Suppressor macrophage treated with lipopolysaccharide for 1 hour (primary cell): Measurements from ENCODE around the gene NPIPB9.
"Not testable (repeated sequence)": the region's sequence is repeated elsewhere in the genome, so short reads cannot be mapped to it uniquely, and the experiment has no call there.

Source experiments
- DNase-seq, 3 donors: peaks; one replicate each; pipeline ENCODE4 v3.0.0-alpha.2; 2020 to 2022

The NPIPB9 gene

DNA sequence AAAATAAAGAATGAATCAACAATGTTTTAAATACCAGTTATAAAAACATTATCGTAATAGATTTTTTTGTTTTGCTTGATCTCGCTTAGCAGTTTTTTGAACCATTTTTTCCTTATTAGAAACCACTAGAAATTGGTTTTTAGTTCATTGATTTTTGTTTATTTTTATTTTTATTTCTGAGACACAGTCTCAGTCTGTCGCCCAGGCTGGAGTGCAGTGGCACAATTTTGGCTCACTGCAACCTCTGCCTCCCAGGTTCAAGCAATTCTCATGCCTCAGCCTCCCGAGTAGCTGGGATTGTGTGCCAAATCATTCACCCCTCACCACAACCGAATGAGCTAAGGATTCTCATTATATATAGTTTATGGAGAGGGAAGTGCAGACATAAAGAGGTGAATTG is at the start of gene NPIPB9:
Gene NPIPB9 (plus strand): TSS at position 301 of the 400 bp plus-strand sequence.
- DNase-seq, result not testable (repeated sequence)

DNA sequence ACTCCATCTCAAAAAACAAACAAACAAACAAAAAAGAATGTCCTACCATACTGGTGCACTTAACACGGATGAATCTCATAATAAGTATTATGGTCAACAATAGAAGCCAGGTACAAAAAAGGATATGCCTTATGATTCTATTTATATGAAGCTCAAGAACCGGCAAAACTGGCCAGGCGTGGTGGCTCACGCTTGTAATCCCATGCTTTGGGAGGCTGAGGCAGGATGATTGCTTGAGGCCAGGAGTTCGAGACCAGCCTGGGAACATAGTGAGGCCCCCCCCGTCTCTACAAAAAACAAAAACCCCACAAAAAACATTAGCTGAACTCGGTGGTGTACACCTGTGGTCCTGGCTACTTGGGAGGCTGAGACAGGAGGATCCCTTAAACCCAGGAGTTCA is 47.3 kb upstream of the NPIPB9 start:
- DNase-seq, result not testable (repeated sequence)

GRCh38 chr16:28711220-28712083 is 40.1 kb upstream of the NPIPB9 start, which contains the start of gene EIF3C:
EIF3C (plus strand) TSS chr16:28711464; CDS start chr16:28711687, 223 bp downstream.
- not testable (repeated sequence) for DNase-seq

DNA sequence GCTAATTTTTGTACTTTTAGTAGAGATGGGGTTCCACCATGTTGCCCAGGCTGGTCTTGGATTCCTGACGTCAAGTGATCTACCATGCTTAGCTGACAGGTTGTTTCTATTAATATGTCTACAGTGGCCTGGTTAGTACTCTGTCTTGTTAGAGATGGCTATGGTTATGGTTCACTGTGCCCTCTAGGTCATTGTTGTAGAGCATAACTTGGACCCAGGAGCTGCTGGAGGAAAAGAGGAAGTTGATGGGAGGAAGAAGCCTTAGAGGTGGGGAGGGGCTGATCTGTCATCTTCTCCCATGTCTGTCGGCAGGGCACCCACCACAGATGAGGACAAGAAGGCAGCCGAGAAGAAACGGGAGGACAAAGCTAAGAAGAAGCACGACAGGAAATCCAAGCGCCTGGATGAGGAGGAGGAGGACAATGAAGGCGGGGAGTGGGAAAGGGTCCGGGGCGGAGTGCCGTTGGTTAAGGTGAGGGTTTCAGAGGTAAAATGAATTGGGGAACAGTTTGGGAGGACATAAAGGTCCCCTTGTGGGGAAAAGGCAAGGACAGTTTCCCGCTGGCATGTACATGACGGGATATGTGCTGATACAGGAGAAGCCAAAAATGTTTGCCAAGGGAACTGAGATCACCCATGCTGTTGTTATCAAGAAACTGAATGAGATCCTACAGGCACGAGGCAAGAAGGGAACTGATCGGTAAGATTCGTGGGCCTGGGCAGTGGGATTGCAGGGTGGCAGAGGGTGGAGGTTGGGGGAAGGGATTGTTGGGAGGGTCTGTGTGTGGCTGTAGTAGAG is 28.5 kb upstream of the NPIPB9 start:
- not testable (repeated sequence) for DNase-seq

DNA sequence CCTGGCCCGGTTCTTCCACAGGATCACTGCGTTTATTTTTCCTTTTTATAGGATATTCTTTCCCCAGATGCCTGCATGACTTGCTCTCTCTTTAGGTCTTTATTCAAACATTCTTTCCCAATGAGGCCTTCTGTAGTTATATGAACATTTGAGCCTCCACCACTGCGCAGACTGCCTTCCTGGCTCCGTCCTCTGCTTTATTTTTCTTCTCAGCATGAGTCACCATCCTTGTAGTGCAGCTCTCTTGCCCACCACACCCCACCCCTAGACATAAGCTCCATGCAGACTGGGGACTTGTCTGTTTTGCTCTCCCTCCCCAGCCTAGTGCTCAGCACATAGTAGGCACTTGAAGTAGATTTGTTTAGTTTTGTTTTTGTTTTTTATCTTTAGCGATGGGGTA is 20.3 kb upstream of the NPIPB9 start:
- not testable (repeated sequence) for DNase-seq

- DNase-seq, result not testable (repeated sequence)
These were observed 19.0 kb upstream of the NPIPB9 start for GRCh38 chr16:28732455-28733124.

DNA sequence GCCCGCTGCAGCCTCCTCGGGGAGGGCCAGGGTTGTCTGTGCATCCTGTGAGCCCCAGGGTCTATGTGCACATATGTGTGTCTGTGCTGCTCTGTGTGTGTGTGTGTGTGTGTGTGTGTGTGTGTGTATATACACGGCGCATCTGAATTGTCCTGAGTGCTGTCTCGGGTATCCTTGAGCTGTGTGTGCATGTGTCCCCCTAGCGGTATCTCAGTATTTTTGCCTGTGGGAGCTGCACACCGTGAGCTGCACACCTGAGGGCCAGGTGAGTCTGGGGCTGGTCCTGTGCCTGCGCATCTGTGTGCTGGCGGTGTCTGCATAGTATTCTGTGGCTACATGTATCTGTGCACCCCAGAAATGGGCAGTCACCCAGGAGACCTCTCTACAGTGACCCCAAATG is 11.8 kb upstream of the NPIPB9 start:
- DNase-seq, result not testable (repeated sequence)

DNA sequence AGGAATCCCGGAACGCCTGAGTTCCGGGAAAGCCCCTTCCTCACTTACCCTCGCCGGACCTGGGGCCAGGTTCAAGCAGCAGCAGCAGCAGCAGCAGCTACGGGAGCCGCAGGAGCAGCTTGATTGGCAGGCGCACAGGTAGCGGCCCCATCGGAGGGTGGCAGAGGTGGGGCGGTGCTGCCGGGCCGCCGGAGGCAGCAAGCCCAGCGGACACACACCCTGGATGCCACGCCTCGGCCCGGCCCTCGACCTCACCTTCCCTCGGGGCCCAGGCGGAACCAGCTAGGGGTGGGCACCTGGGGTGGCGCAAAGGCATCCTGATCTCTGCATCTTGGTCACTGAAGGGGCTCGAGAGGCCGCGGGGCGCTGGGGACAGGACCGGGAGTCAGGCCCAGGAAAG is 11.0 kb upstream of the NPIPB9 start:
- not testable (repeated sequence) for DNase-seq

DNA sequence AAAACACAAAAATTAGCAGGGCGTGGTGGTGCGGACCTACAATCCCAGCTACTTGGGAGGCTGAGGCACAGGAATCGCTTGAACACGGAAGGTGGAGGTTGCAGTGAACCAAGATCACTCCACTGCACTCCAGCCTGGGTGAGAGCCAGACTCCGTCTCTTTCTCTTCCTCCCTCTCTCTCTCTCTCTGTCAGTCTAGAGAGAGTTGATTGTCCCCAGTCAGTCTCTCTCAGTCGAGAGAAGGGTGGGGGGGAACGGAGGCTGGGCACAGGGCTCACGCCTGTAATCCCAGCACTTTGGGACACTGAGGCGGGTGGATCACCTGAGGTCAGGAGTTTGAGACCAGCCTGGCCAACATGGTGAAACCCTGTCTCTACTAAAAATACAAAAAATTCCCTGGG is 10.3 kb upstream of the NPIPB9 start:
- not testable (repeated sequence) for DNase-seq

DNA sequence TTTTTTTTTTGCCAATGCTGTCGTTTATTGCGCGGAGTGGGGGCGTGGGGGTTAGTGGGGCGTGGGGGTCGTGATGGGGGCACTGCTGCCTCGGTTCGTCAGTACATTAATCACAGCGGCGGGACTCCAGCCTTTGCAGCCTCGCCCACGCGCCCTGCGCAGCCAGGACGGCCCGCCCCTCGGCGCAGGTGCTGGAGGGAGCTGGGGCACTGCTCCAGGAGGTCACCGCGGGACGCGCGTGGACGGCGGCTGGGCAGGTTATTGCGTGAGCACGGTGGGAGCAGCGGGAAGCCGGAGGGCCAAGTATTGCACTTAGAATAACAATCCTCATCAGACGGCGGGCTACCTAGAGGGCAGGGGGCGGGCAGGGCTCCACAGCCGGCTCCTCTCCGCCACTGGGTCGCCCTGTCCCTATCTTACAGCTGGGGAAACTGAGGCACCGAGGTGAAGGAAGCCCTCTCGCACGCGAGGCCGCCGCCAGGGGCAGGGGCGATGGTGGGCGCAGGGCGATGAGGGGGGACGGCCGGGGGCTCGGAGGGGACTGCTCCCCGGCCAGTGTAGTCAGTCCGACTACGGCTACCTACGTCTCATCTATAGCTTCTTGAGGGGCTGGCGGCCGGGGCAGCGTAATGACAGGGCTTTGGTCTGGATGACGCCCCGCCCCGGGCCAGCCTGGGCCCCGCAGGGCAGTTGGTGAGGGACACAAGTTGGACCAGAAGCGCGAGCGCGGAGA is 4.8 kb upstream of the NPIPB9 start:
- DNase-seq, result not testable (repeated sequence)

- not testable (repeated sequence) for DNase-seq
These were observed 1.6 kb upstream of the NPIPB9 start for GRCh38 chr16:28749997-28750465.

DNA sequence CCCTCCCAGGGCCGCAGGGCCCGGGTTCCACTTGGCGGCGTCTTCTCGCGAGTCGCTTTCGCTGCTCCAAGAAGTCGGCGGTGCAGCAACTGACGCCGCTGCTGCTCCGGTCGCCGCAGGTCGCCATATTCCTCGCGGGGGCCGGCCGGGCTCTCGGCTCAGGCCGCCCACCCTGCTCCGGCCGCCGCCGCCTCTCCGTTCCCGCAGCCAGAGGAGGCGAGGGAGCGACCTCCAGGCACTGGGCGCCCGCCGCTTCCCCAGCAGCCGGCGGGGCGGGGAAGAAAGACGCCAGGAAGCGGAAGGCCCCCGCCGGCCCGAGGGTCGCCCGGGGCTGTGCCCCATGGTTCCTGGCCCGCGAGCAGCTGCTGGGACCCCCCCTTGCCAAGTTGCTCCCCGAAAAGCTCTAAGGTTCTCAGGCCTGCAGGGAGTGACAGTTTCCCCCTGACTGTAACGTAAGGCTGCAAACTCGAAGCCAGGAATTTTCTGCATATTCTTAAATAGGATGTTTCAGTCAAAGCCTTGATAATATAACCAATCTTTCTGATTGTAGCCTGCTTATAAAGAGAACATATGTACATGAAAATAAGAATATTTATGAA is 1.0 kb upstream of the NPIPB9 start:
- DNase-seq, result not testable (repeated sequence)

DNA sequence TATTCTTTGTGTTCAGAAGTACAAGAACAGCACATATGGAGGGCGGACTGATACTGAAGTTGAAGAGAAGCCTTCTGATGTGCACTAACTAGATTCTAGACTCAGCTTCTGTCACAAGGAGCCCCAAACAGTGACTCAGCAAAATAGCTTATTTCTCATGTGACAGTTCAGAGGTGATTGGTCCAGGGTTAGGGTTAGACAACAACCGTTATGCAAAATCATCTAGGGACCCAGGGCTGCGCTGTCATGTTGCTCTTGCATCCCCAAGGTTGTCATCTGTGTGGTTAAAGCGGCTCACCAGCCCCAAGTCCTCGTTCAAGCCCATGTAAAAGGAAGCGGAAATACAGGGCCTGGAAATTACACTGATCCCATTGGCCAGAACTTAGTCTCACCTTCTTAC is 30.1 kb downstream of the NPIPB9 start:
- not testable (repeated sequence) for DNase-seq

GRCh38 chr16:28782357-28782756 is 30.8 kb downstream of the NPIPB9 start:
- not testable (repeated sequence) for DNase-seq

GRCh38 chr16:28802235-28803019 is 50.8 kb downstream of the NPIPB9 start:
- DNase-seq, result peak in 2 of 3 donors; percentile 83 to 91

GRCh38 chr16:28807445-28808120 is 56.0 kb downstream of the NPIPB9 start:
- DNase-seq, result not testable (repeated sequence)

- DNase-seq, result peak in 1 of 3 donors; percentile 10
These were observed 68.4 kb downstream of the NPIPB9 start for GRCh38 chr16:28820016-28820415.

DNA sequence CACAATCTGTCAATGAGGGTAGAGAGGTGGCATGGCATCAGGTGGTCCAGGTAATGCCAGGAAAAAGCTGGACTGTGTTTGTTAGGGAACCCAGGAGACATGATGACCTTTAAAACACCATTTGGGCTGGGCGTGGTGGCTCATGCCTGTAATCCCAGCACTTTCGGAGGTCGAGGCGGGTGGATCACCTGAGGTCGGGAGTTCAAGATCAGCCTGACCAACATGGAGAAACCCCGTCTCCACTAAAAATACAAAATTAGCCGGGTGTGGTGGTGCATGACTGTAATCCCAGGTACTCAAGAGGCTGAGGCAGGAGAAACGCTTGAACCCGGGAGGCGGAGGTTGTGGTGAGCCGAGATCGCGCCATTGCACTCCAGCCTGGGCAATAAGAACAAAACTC is 69.0 kb downstream of the NPIPB9 start:
- DNase-seq, result not testable (repeated sequence)

- DNase-seq, result no peak
These were observed 70.4 kb downstream of the NPIPB9 start for GRCh38 chr16:28821874-28822519.
